ENCODE results near the gene MAP10.

The MAP10 gene

GRCh38 chr1:232854798-232855159 lies 49.6 kb downstream of the MAP10 start:
- no peak for FAIRE-seq

GRCh38 chr1:232856541-232856940 lies 51.3 kb downstream of the MAP10 start:
- FAIRE-seq (no peak), DNase-seq (ENCODE audit: insufficient read length, low spot score) (no peak)

More at GRCh38 chr1:232854798-232855159, 49.6 kb downstream of the MAP10 start:
- no peak for DNase-seq (ENCODE audit: insufficient read length, low spot score)
